GM19351 (cell line): ENCODE results near the gene ADGRG1.

Experiments used
- ATAC-seq: cut with Tn5 transposase; IDR thresholded peaks from one replicate; pipeline ENCODE4 v1.9.1; 2021; ENCODE audit warnings: mild to moderate bottlenecking, moderate library complexity; ENCODE audit not compliant: unreplicated experiment

The ADGRG1 gene

DNA sequence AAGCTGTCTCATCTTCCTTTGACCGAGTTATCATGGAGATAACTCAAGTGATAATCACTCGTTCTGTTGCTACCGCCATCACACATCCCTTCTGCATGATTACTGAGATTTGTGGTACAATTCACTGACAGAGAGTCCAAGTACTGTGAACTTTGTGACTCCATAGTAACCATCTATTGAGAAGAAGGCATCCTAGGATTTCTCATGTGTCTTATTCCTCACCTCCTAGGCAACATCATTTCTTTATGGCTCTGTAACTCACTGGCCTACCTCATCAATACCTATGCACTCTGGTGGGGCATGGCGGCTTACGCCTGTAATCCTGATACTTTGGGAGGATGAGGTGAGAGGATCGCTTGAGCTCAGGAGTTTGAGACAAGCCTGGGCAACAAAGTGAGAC lies 85.6 kb downstream of the ADGRG1 start:
- no peak for ATAC-seq
